ENCODE data around the gene RNF152. TPM values are rescaled to one million over a fixed set of nuclear protein-coding genes. Genes with fewer than 3 reads are reported as not detected.

Gene RNF152
- polyA plus RNA-seq, 1 experiment = 6.5 TPM

GRCh38 chr18:61820882-61821281 is 71.9 kb downstream of the RNF152 start:
- TF ChIP-seq CTCF (IDR thresholded peaks at IDR 0.05; ENCODE audit: insufficient read depth, low read depth, low read length) = no peak
- no peak for DNase-seq (ENCODE audit: low read depth)
- H3K36me3 ChIP-seq (ENCODE audit: control insufficient read depth, insufficient read depth, low read length) = peaks cover 5% of the 10 kb centered on the region
- ChIA-PET POLR2A (no interaction called here), CTCF (no interaction called here)
- H3K27me3 ChIP-seq (ENCODE audit: control insufficient read depth, insufficient read depth, low read length) = no peaks in the 10 kb centered on the region
- H3K4me3 ChIP-seq (ENCODE audit: low read depth, low read length) = no peak overlapping the region

DNA sequence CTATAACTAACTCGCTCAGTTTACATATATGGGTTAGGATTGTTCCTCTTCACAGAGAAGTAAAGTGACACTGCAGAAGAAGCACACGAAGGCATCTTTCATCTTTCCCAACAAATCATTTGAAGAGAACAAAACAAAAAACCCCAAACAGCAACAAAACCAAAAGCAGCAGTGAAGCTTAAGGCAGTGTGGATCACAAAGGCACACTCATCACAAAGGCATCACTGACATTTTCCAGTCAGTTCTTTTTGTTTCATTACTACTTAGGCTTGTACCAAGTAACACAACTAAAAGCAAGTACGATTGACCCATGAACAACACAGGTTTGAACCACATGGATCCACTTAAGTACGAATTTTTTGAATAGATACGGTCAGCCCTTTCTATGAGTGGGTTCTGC is 75.7 kb downstream of the RNF152 start:
- POLR2A ChIA-PET = no interaction called here
- no peak for DNase-seq (ENCODE audit: low read depth)

GRCh38 chr18:61815885-61816470 is 76.8 kb downstream of the RNF152 start:
- CTCF ChIA-PET = no interaction called here

More for the DNA sequence above, 75.7 kb downstream of the RNF152 start:
- no peak overlapping the region for H3K4me3 ChIP-seq (ENCODE audit: low read depth, low read length)
- TF ChIP-seq CTCF (IDR thresholded peaks at IDR 0.05; ENCODE audit: insufficient read depth, low read depth, low read length) = no peak
- H3K36me3 ChIP-seq (ENCODE audit: control insufficient read depth, insufficient read depth, low read length) = peaks cover 9% of the 10 kb centered on the region
- no peaks in the 10 kb centered on the region for H3K27me3 ChIP-seq (ENCODE audit: control insufficient read depth, insufficient read depth, low read length)
- CTCF ChIA-PET = no interaction called here

DNA sequence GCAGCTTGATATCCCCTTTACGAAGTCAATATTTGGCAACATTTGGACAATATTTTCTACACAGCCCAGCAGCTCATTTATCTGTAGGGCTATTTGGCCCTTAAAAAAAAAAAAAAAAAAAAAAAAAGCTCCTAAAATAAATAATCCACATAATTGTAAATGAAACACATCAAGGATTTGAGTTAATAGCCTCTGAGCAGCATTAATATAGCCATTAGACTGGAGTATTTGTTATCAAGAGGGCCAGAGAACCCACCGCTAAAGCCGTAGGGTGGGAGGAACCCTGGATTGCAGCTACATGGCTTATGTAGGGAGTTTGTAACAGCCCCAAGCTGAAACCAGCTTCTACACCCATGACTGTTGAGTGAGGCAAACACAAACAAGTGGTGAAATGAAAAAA is 84.5 kb downstream of the RNF152 start:
- ChIA-PET CTCF (interaction anchor here (0.9 kb wide), 1 partner anchor 18 kb away, joined by 3 read pairs; no protein-coding TSS in a partner anchor), POLR2A (no interaction called here)
- no peak for DNase-seq (ENCODE audit: low read depth)

More at GRCh38 chr18:61815885-61816470, 76.8 kb downstream of the RNF152 start:
- POLR2A ChIA-PET = no interaction called here
- Histone ChIP-seq H3K36me3 (ENCODE audit: control insufficient read depth, insufficient read depth, low read length) (peaks cover 9% of the 10 kb centered on the region), H3K27me3 (ENCODE audit: control insufficient read depth, insufficient read depth, low read length) (no peaks in the 10 kb centered on the region), H3K4me3 (ENCODE audit: low read depth, low read length) (no peak overlapping the region)
- no peak for TF ChIP-seq CTCF (IDR thresholded peaks at IDR 0.05; ENCODE audit: insufficient read depth, low read depth, low read length)
- DNase-seq (ENCODE audit: low read depth) = no peak

DNA sequence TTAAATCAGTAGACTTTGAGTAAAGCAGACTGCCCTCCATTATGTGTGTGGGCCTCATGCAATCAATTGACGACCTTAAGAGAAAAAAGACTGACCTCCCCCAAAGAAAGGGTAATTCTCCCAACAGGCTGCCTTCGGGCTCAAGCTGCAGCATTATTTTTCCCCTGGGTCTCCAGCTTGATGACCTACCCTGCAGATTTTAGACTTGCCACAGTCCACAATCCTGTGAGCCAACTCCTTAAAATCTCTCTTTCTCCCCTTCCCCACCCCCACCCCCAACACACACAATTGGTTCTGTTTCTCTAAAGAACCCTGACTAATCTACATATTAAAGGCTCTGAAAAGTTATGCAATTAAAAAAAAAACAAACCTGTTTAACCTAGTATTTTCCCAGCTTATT is 89.4 kb downstream of the RNF152 start:
- H3K27me3 ChIP-seq (ENCODE audit: control insufficient read depth, insufficient read depth, low read length) = no peaks in the 10 kb centered on the region
- no peak overlapping the region for H3K4me3 ChIP-seq (ENCODE audit: low read depth, low read length)
- no peaks in the 10 kb centered on the region for H3K36me3 ChIP-seq (ENCODE audit: control insufficient read depth, insufficient read depth, low read length)
- no peak for TF ChIP-seq CTCF (IDR thresholded peaks at IDR 0.05; ENCODE audit: insufficient read depth, low read depth, low read length)
- DNase-seq (ENCODE audit: low read depth) = no peak
- ChIA-PET CTCF (interaction anchor here (1.0 kb wide), 1 partner anchor 8 kb away, joined by 4 read pairs; no protein-coding TSS in a partner anchor), POLR2A (no interaction called here)

More for the DNA sequence above, 84.5 kb downstream of the RNF152 start:
- no peak for TF ChIP-seq CTCF (IDR thresholded peaks at IDR 0.05; ENCODE audit: insufficient read depth, low read depth, low read length)
- Histone ChIP-seq H3K27me3 (ENCODE audit: control insufficient read depth, insufficient read depth, low read length) (no peaks in the 10 kb centered on the region), H3K36me3 (ENCODE audit: control insufficient read depth, insufficient read depth, low read length) (no peaks in the 10 kb centered on the region), H3K4me3 (ENCODE audit: low read depth, low read length) (no peak overlapping the region)
